HG02884 (cell line): ENCODE data around the gene PNKP.

ENCODE experiments used
- ATAC-seq: cut with Tn5 transposase; IDR thresholded peaks from one replicate; pipeline ENCODE4 v1.9.1; 2021; ENCODE audit warnings: mild to moderate bottlenecking, moderate library complexity; ENCODE audit not compliant: unreplicated experiment

The PNKP gene

GRCh38 chr19:49847731-49848696 is 19.4 kb downstream of the PNKP start:
- ATAC-seq = no peak

- ATAC-seq = no peak
These were observed 21.0 kb downstream of the PNKP start for GRCh38 chr19:49846408-49846807.

GRCh38 chr19:49845414-49845813 is 22.0 kb downstream of the PNKP start:
- ATAC-seq = no peak

GRCh38 chr19:49844138-49845095 is 23.0 kb downstream of the PNKP start:
- ATAC-seq = no peak

GRCh38 chr19:49843265-49843664 is 24.1 kb downstream of the PNKP start:
- no peak for ATAC-seq

GRCh38 chr19:49840736-49841249 is 26.6 kb downstream of the PNKP start:
- ATAC-seq = no peak

- no peak for ATAC-seq
These were observed 27.1 kb downstream of the PNKP start for GRCh38 chr19:49840321-49840720.

GRCh38 chr19:49839713-49840112 is 27.7 kb downstream of the PNKP start:
- ATAC-seq = no peak

- no peak for ATAC-seq
These were observed 28.3 kb downstream of the PNKP start for GRCh38 chr19:49838885-49839588.

GRCh38 chr19:49837425-49837824 is 30.0 kb downstream of the PNKP start:
- ATAC-seq = no peak

- ATAC-seq = no peak
These were observed 30.4 kb downstream of the PNKP start for GRCh38 chr19:49837009-49837310.

GRCh38 chr19:49836176-49837008 is 31.0 kb downstream of the PNKP start:
- ATAC-seq = no peak

GRCh38 chr19:49835562-49835961 is 31.8 kb downstream of the PNKP start:
- ATAC-seq = no peak

GRCh38 chr19:49833599-49833998 is 33.8 kb downstream of the PNKP start:
- ATAC-seq = no peak

GRCh38 chr19:49832556-49832955 is 34.8 kb downstream of the PNKP start:
- ATAC-seq = no peak

- ATAC-seq = no peak
These were observed 35.8 kb downstream of the PNKP start for GRCh38 chr19:49831592-49831991.

GRCh38 chr19:49830766-49831165 is 36.6 kb downstream of the PNKP start:
- ATAC-seq = no peak

- no peak for ATAC-seq
These were observed 37.7 kb downstream of the PNKP start for GRCh38 chr19:49829721-49830120.

GRCh38 chr19:49829200-49829599 is 38.2 kb downstream of the PNKP start:
- ATAC-seq = no peak

- ATAC-seq = no peak
These were observed 40.3 kb downstream of the PNKP start for GRCh38 chr19:49827034-49827433.
